HG03196 (cell line): ENCODE results near the gene DCAF4L1.
A peak's percentile ranks its signal among the peaks of the same experiment; 100 is the strongest.

ENCODE experiments used
- ATAC-seq: cut with Tn5 transposase; IDR thresholded peaks from one replicate; pipeline ENCODE4 v1.9.1; 2021; ENCODE audit not compliant: unreplicated experiment

Gene DCAF4L1

DNA sequence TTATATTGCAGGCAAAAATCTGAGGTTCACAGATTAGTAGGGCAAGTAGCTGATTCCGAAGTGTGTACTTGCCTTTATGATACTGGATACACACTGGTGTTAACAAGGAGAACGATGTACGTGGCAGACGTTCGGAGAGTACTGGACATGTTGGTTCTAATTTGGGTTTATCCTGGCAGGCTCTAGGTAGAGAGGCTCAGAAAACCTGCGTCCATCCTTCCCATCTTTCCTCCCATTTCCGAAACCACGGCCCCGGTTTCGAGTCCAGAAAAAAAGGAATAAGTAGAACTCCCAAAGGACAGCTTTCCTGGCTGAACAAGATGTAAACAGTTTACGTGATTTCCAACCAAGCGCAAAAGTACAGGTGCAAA lies 8.4 kb downstream of the DCAF4L1 start:
- ATAC-seq = peak; percentile 16

DNA sequence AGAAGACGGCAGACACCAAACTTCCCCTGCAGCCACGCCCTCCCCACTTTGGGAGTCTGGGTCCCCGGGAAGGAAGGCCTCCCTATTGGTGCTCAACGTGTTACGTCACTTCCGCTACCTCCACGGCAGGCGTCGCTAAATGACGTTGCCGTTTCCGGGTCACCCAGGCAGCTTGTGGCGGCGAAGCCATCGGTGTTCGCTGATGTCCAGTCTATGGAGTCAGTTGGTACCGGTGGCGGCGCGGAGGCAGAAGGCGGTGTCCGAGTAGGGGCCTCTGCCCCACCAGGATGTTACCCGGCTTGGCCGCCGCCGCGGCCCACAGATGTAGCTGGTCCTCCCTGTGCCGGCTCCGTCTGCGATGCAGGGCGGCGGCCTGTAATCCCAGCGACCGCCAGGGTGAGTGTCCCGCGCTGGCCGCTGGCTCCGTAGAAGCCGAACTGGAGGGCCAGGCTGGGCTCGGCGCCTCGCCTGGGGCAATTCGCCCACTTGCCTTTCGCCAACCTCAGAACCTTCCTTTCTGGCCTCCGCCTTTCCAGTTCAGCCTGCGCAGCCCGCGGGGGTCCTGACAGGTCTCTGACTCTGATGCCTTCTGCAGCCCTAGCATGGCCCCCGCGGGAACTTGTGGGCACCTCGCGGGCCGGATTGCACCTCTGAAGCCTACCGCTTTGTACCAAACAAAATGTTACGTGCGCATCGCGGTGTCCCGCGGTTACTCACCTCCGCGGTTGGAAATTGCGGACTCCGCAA lies 9.0 kb downstream of the DCAF4L1 start, which contains the start of gene SLC30A9:
Gene SLC30A9, plus strand, starts transcription at position 166 of the 747 bp plus-strand sequence. Its CDS starts 122 bp downstream, at position 288.
- ATAC-seq = peak; percentile 99

DNA sequence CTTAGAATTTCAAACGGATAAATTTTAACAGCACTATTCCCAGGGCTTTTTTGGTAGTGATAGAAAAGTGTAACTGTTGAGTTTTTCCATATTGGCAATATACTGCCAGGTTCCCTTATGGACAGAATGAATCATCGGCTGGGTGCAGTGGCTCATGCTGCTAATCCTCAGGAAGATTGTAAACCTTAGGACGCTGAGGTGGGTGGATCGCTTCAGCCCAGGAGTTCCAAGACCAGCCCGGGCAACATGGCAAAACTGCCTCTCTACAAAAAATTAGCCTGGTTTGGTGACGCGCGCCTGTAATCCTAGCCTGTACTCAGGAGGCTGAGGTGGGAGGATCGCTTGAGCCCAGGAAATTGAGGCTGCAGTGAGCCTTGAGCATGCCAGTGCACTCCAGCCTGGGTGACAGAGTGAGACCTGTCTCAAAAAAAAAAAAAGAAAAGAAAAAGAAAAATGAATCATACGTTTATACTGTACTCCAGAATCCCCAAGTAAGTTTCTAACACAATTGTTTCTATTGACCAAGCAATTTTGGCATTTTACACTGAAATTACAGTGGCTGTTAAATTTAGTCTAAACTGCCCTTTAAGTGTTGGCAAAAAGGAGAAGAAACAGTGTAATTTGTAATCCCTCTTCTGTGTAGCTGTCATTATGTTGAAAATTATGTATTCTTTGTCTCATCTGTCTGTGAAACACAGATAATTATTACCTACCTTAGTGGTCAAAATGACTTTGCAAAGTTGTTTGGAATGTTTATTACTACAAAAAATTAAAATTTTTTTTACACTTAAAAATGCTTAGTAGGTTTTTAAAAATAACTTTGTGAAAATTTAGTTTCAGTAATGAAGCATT lies 10.6 kb downstream of the DCAF4L1 start:
- no peak for ATAC-seq

DNA sequence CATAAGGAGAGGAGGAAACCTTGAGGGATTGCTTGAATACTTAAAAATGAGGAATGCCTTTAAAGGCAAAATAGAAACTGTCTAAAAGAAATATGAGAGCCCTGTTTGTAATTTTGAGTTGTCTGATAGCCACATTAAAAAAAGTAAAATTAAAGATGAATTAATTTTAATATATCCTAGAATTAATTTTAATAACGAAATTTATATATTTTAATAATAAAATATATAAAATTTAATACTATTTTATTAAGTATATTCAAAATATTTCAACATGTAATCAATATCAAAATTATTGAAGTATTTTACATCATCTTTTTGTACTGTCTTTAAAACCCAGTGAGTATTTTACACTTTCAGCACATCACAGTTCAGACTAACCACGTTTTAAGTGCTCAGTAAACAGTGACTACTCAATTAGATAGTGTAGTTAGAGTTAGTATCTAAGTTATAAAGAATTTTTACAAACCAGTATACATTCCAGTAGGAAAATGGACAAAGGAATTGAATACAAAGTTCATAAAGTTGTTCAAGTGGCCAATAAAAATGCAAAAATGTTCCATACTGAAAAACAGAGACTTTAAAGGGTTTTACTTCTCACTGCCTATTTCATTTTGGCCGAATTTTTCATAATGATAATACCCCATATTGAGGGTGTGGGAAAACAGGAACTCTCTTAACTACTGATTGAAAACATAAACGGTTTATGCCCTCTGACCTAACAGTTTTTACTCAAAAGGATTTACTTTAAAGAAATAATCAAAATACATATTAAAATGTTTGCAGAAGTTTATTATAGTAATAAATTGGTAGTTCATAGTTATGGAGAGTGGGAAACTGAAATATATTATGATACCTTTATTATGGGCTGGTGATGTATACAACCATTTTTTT lies 11.7 kb downstream of the DCAF4L1 start:
- ATAC-seq = no peak

- ATAC-seq = no peak
Measured at GRCh38 chr4:41994461-41994985, 13.0 kb downstream of the DCAF4L1 start.

- ATAC-seq = no peak
Measured at GRCh38 chr4:41998019-41998418, 16.5 kb downstream of the DCAF4L1 start.

- no peak for ATAC-seq
Measured at GRCh38 chr4:41999321-41999720, 17.8 kb downstream of the DCAF4L1 start.

- ATAC-seq = no peak
Measured at GRCh38 chr4:42008011-42008786, 26.6 kb downstream of the DCAF4L1 start.

DNA sequence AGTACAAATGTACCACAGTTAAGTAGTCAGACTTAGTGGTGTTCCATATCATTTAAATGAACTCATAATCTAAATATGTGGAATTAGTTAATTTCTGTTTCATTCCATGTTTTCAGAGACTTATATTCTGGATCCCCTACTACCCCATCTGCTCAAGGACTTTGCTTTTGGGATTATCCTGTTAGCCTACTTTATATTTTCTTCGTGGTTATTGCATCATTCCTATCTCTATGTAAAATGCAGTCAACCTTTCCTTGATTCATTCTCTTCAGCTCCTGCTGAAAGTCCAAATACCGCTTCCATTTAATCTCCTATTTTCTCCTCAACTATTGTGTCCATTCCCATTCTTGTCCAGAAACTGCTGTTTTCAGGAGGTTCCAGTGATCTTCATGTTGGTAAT lies 33.9 kb downstream of the DCAF4L1 start:
- no peak for ATAC-seq

- no peak for ATAC-seq
Measured at GRCh38 chr4:42018451-42018850, 36.9 kb downstream of the DCAF4L1 start.
